H1 (cell line): ENCODE results near the gene STIM1. TPM values are rescaled to one million over a fixed set of nuclear protein-coding genes. Genes with fewer than 3 reads are reported as not detected.

Experiments used
- CTCF ChIA-PET: fragments of 300-600 bp; sonication (Branson Sonifier 250); formaldehyde crosslinking; loops from one replicate; lab custom pipeline; 2021; ENCODE audit not compliant: partially characterized antibody; lab: Charles Lee
- POLR2A ChIA-PET: fragments of 300-600 bp; sonication (Branson Sonifier 250); formaldehyde crosslinking; loops from one replicate; lab custom pipeline; 2021; ENCODE audit warnings: inconsistent platforms; ENCODE audit not compliant: partially characterized antibody; lab: Charles Lee
- DNase-seq, 2 experiments: peaks; one replicate each; pipeline versions ENCODE4 v3.0.0 to v3.0.0-alpha.2; 2010 to 2022; ENCODE audit warnings: low spot score in 2 of 2, low read depth in 1 of 2, mixed read lengths in 1 of 2
- FAIRE-seq: peaks from 2 replicates; lab custom pipeline; 2011; peaks lifted over from hg19 to GRCh38; lab: Jason Lieb, UNC
- H2AFZ ChIP-seq: 2 replicates; pipeline ENCODE4 v1.8.1; 2012; ENCODE audit warnings: low read length, inconsistent platforms
- H2AK5ac ChIP-seq: 2 replicates; pipeline ENCODE4 v1.6.1; 2013; ENCODE audit warnings: low read depth, low read length
- H2BK120ac ChIP-seq: replicated peaks from 2 replicates; pipeline ENCODE3; 2013; ENCODE audit warnings: low read depth, low read length, inconsistent platforms
- H2BK12ac ChIP-seq: 2 replicates; pipeline ENCODE4 v1.6.1; 2013; ENCODE audit warnings: low read depth, low read length
- H2BK15ac ChIP-seq: 2 replicates; pipeline ENCODE4 v1.6.1; 2013; ENCODE audit warnings: low read length
- H2BK20ac ChIP-seq: 2 replicates; pipeline ENCODE4 v1.6.1; 2013; ENCODE audit warnings: low read length
- H2BK5ac ChIP-seq: 2 replicates; pipeline ENCODE4 v1.6.1; 2013; ENCODE audit warnings: low read depth, low read length
- H3K14ac ChIP-seq: 2 replicates; pipeline ENCODE4 v1.6.1; 2013; ENCODE audit warnings: inconsistent platforms; ENCODE audit not compliant: insufficient read length
- H3K18ac ChIP-seq: 2 replicates; pipeline ENCODE4 v1.6.1; 2013; ENCODE audit warnings: low read length; ENCODE audit errors: extremely low read depth
- H3K23ac ChIP-seq: 2 replicates; pipeline ENCODE4 v1.6.1; 2013; ENCODE audit warnings: inconsistent platforms; ENCODE audit not compliant: insufficient read length
- H3K23me2 ChIP-seq: 2 replicates; pipeline ENCODE4 v1.6.1; 2013; ENCODE audit warnings: low read depth, low read length
- H3K27ac ChIP-seq: 2 replicates; pipeline ENCODE4 v1.6.1; 2011; ENCODE audit warnings: low read depth, low read length, inconsistent platforms
- H3K27me3 ChIP-seq, 4 experiments: replicated peaks in 1 of 4; 1 replicate in 1 of 4; 2 replicates in 3 of 4; pipeline versions ENCODE4 v1.6.1 to v1.8.1; 2011 to 2013; ENCODE audit warnings: low read length in 3 of 4, mild to moderate bottlenecking in 3 of 4, inconsistent platforms in 2 of 4, mixed read lengths in 2 of 4, moderate library complexity in 1 of 4; ENCODE audit not compliant: control insufficient read depth in 3 of 4, insufficient read depth in 3 of 4; ENCODE audit errors: extremely low read depth in 1 of 4
- H3K36me3 ChIP-seq, 4 experiments: 2 replicates each; pipeline versions ENCODE4 v1.6.1 to v1.8.1; 2011 to 2013; ENCODE audit warnings: mild to moderate bottlenecking in 4 of 4, low read length in 3 of 4, moderate library complexity in 2 of 4, control low read depth in 1 of 4, inconsistent platforms in 1 of 4; ENCODE audit not compliant: insufficient read depth in 4 of 4, control insufficient read depth in 2 of 4
- H3K4ac ChIP-seq: replicated peaks from 2 replicates; pipeline ENCODE3; 2013; ENCODE audit warnings: low read length, low read depth, mixed read lengths, inconsistent platforms; ENCODE audit not compliant: insufficient read length
- H3K4me1 ChIP-seq, 4 experiments: replicated peaks in 1 of 4; 1 replicate in 1 of 4; 2 replicates in 3 of 4; pipeline versions ENCODE4 v1.6.1 to v1.8.1; 2011 to 2013; ENCODE audit warnings: low read length in 3 of 4, inconsistent platforms in 2 of 4, mixed read lengths in 1 of 4; ENCODE audit not compliant: insufficient read depth in 4 of 4, control insufficient read depth in 3 of 4
- H3K4me2 ChIP-seq, 2 experiments: 2 replicates each; pipeline versions ENCODE4 v1.6.1 to v1.8.1; 2011 to 2013; ENCODE audit warnings: low read depth in 2 of 2, low read length in 2 of 2, control low read depth in 1 of 2, inconsistent platforms in 1 of 2, mild to moderate bottlenecking in 1 of 2; ENCODE audit not compliant: insufficient read depth in 1 of 2
- H3K4me3 ChIP-seq, 4 experiments: fragments of 200-600, 300-600 bp in 1 of 4; sonication (generic), shearing (Covaris generic), sonication (Bioruptor Twin) in 1 of 4; 2 replicates each; pipeline versions ENCODE4 v1.5.1 to v1.8.1; 2011 to 2016; ENCODE audit warnings: low read length in 4 of 4, low read depth in 3 of 4, control low read depth in 2 of 4, inconsistent platforms in 2 of 4, mild to moderate bottlenecking in 2 of 4, mixed read lengths in 1 of 4, moderate library complexity in 1 of 4; ENCODE audit not compliant: insufficient read depth in 2 of 4; ENCODE audit errors: extremely low read depth in 1 of 4
- H3K56ac ChIP-seq: replicated peaks from 2 replicates; pipeline ENCODE3; 2013; ENCODE audit warnings: low read depth, mild to moderate bottlenecking, mixed read lengths, low read length, inconsistent platforms; ENCODE audit not compliant: insufficient read length
- H3K79me1 ChIP-seq: 2 replicates; pipeline ENCODE4 v1.6.1; 2013; ENCODE audit warnings: low read depth, low read length, control low read depth
- H3K79me2 ChIP-seq, 2 experiments: 2 replicates each; pipeline versions ENCODE4 v1.6.1 to v1.8.1; 2012 to 2013; ENCODE audit warnings: low read length in 2 of 2, mild to moderate bottlenecking in 2 of 2, inconsistent platforms in 1 of 2; ENCODE audit not compliant: insufficient read depth in 2 of 2, control insufficient read depth in 1 of 2
- H3K9ac ChIP-seq, 4 experiments: replicated peaks in 1 of 4; 1 replicate in 1 of 4; 2 replicates in 3 of 4; pipeline versions ENCODE4 v1.6.1 to v1.8.1; 2011 to 2013; ENCODE audit warnings: low read depth in 3 of 4, low read length in 3 of 4, control low read depth in 2 of 4, mild to moderate bottlenecking in 2 of 4, moderate library complexity in 2 of 4, inconsistent platforms in 1 of 4; ENCODE audit errors: extremely low read depth in 1 of 4
- H3K9me3 ChIP-seq, 2 experiments: 2 replicates each; pipeline versions ENCODE4 v1.6.1 to v1.8.1; 2012 to 2013; ENCODE audit warnings: mild to moderate bottlenecking in 2 of 2, moderate library complexity in 2 of 2, control low read depth in 1 of 2, inconsistent platforms in 1 of 2, low read depth in 1 of 2, low read length in 1 of 2, mixed read lengths in 1 of 2; ENCODE audit not compliant: insufficient read depth in 2 of 2
- H4K20me1 ChIP-seq, 2 experiments: replicated peaks in 1 of 2; 2 replicates each; pipeline versions ENCODE3 to v1.8.1; 2011 to 2013; ENCODE audit warnings: inconsistent platforms in 2 of 2, low read length in 2 of 2, mild to moderate bottlenecking in 1 of 2; ENCODE audit not compliant: insufficient read depth in 2 of 2, control insufficient read depth in 1 of 2
- H4K5ac ChIP-seq: 2 replicates; pipeline ENCODE4 v1.6.1; 2013; ENCODE audit warnings: low read length, low read depth, mixed read lengths, inconsistent platforms; ENCODE audit not compliant: insufficient read length
- H4K8ac ChIP-seq: 2 replicates; pipeline ENCODE4 v1.8.0; 2013; ENCODE audit warnings: mild to moderate bottlenecking, moderate library complexity, low read length, inconsistent platforms; ENCODE audit not compliant: insufficient read depth; ENCODE audit errors: extremely low read depth
- H4K91ac ChIP-seq: replicated peaks from 2 replicates; pipeline ENCODE3; 2013; ENCODE audit warnings: low read length, mixed read lengths, inconsistent platforms; ENCODE audit not compliant: insufficient read length
- ATF2 ChIP-seq: IDR thresholded peaks from 2 replicates; pipeline ENCODE4 v1.6.1; 2012; ENCODE audit warnings: low read length, inconsistent platforms
- BCL11A ChIP-seq, 2 experiments: IDR thresholded peaks; one replicate each; pipeline ENCODE4 v1.6.1; 2011; ENCODE audit warnings: low read depth in 2 of 2, low read length in 2 of 2, mild to moderate bottlenecking in 2 of 2
- CBX8 ChIP-seq: fragments of 300-800, 300-1000 bp; sonication (generic); IDR thresholded peaks from 2 replicates; pipeline ENCODE4 v1.7.1; 2016; ENCODE audit warnings: low read depth, low read length, borderline replicate concordance
- CHD1 ChIP-seq: IDR thresholded peaks from 2 replicates; pipeline ENCODE4 v1.6.1; 2012; ENCODE audit warnings: low read depth, low read length, improper control_type of control experiment
- EP300 ChIP-seq, 2 experiments: IDR thresholded peaks; 1 replicate in 1 of 2; 2 replicates in 1 of 2; pipeline ENCODE4 v1.6.1; 2011 to 2012; ENCODE audit warnings: low read depth in 2 of 2, low read length in 2 of 2, mild to moderate bottlenecking in 2 of 2, borderline replicate concordance in 1 of 2, inconsistent platforms in 1 of 2, moderate library complexity in 1 of 2
- HDAC2 ChIP-seq, 2 experiments: fragments of 300-600 bp in 1 of 2; sonication (generic) in 1 of 2; IDR thresholded peaks; 2 replicates each; pipeline ENCODE4 v1.6.1; 2011 to 2012; ENCODE audit warnings: low read depth in 2 of 2, low read length in 2 of 2, mild to moderate bottlenecking in 2 of 2, moderate library complexity in 2 of 2, borderline replicate concordance in 1 of 2, inconsistent platforms in 1 of 2
- JUN ChIP-seq: IDR thresholded peaks from 2 replicates; pipeline ENCODE4 v1.6.1; 2011; ENCODE audit warnings: low read depth, mild to moderate bottlenecking, improper control_type of control experiment, low read length
- KDM4A ChIP-seq: IDR thresholded peaks from one replicate; pipeline ENCODE4 v1.7.1; 2012; ENCODE audit warnings: low read depth, mild to moderate bottlenecking, moderate library complexity, low read length, inconsistent platforms; ENCODE audit not compliant: severe bottlenecking
- MAFK ChIP-seq: IDR thresholded peaks from 2 replicates; pipeline ENCODE4 v1.6.1; 2012; ENCODE audit warnings: low read depth, mild to moderate bottlenecking, improper control_type of control experiment, low read length
- SIN3A ChIP-seq, 2 experiments: IDR thresholded peaks in 1 of 2; conservative IDR thresholded peaks in 1 of 2; 2 replicates each; pipeline ENCODE4 v1.6.1; 2011 to 2012; ENCODE audit warnings: low read length in 2 of 2, improper control_type of control experiment in 1 of 2, low read depth in 1 of 2, mild to moderate bottlenecking in 1 of 2
- SIRT6 ChIP-seq: IDR thresholded peaks from one replicate; pipeline ENCODE4 v1.7.1; 2012; ENCODE audit warnings: low read length, inconsistent platforms
- TAF1 ChIP-seq: IDR thresholded peaks from 2 replicates; pipeline ENCODE4 v1.6.1; 2011; ENCODE audit warnings: mild to moderate bottlenecking, low read depth, low read length
- WGBS, 2 experiments: shearing (Covaris generic) in 1 of 2; methylation state at CpG; one replicate each; pipeline versions ENCODE4 v1.1.6 to v1.1.7; 2013 to 2015; ENCODE audit warnings: low lambda C conversion rate in 2 of 2, mixed read lengths in 2 of 2, inconsistent platforms in 1 of 2, low coverage in 1 of 2, missing lambda C conversion rate in 1 of 2; ENCODE audit not compliant: insufficient replicate concordance in 2 of 2, insufficient coverage in 1 of 2, insufficient read length in 1 of 2; ENCODE audit errors: extremely low coverage in 1 of 2, missing lambda C conversion rate in 1 of 2; 5-methylcytosine and 5-hydroxymethylcytosine counted together
- polyA plus RNA-seq, 7 experiments: library from polyadenylated mRNA; depleted of rRNA in 3 of 7; stranded (reverse) in 5 of 7; unstranded in 2 of 7; fragments of >200 nt in 5 of 7; fragments of 200-250 nt in 2 of 7; gene quantifications; 1 replicate in 5 of 7; 2 replicates in 1 of 7; 4 replicates in 1 of 7; pipeline versions ENCODE4 v1.2.1 to v1.2.3, GENCODE V29; 2011 to 2013; ENCODE audit warnings: missing spikeins in 2 of 7, mixed read lengths in 2 of 7
- total RNA-seq: library from RNA; stranded (reverse); fragmentation: NEBNext Ultra II Directional; extraction: Animal tissue kit (Norgen Biotek cat#: 25700); gene quantifications from 2 replicates; pipeline ENCODE4 v1.2.1, GENCODE V29; 2021

The STIM1 gene
- total and polyA plus RNA-seq, 2 of the 8 experiments (the other 6 are each of a cell fraction or from before 2014, with no cell fraction given) = 11.1 to 12.2 TPM

- Histone ChIP-seq H3K9me3 (no peaks in the 10 kb centered on the region), H3K27me3 (peaks cover 0 to 3% (median 0%) of the 10 kb centered on the region in 4 experiments; a peak in 1 of 7 replicates), H4K8ac (no peak overlapping the region), H2BK12ac (no peak overlapping the region), H3K27ac (no peak overlapping the region), H2AK5ac (no peak overlapping the region), H3K4me2 (no peak overlapping the region), H2BK120ac (no peak overlapping the region), H3K9ac (no peak overlapping the region), H2AFZ (no peak overlapping the region), H2BK20ac (no peak overlapping the region), H3K4ac (no peak overlapping the region), H3K79me2 (peaks cover 0 to 2% of the 10 kb centered on the region in 2 experiments; a peak in 1 of 4 replicates), H2BK5ac (no peak overlapping the region), H3K79me1 (no peaks in the 10 kb centered on the region), H3K56ac (no peak overlapping the region), H3K36me3 (no peaks in the 10 kb centered on the region), H3K18ac (no peak overlapping the region), H2BK15ac (no peak overlapping the region), H3K14ac (no peak overlapping the region), H4K5ac (no peak overlapping the region), H4K20me1 (no peaks in the 10 kb centered on the region), H3K4me3 (no peak overlapping the region), H4K91ac (no peak overlapping the region), H3K23me2 (peaks cover 3% of the 10 kb centered on the region), H3K23ac (no peak overlapping the region), H3K4me1 (no peaks in the 10 kb centered on the region)
- ChIA-PET POLR2A (interaction anchor here (1.7 kb wide), 1 partner anchor 9 kb away, joined by 5 read pairs; no protein-coding TSS in a partner anchor), CTCF (interaction anchor here (1.3 to 20.2 kb wide), 3 partner anchors 6 to 224 kb away, joined by 3 to 422 read pairs (median 214); partner anchors contain the start of gene STIM1)
- FAIRE-seq = no peak
- DNase-seq = no peak
- 88% methylated on average over 1 of the region's 1 CpG; no CpG with 5 or more reads in 1 of the 2 experiments for WGBS, 2 experiments
- TF ChIP-seq SIN3A (conservative IDR thresholded peaks at IDR 0.05 in 1 of 2, IDR thresholded peaks at IDR 0.05 in 1 of 2; ENCODE audit: low read depth in 1 of 2, low read length in 2 of 2) = no peak
- no peak for TF ChIP-seq HDAC2 (IDR thresholded peaks at IDR 0.05; ENCODE audit: borderline replicate concordance in 1 of 2, low read depth in 2 of 2, low read length in 2 of 2)
- no peak for TF ChIP-seq SIRT6
- TF ChIP-seq CBX8 = no peak
- TF ChIP-seq BCL11A (IDR thresholded peaks at IDR 0.05; ENCODE audit: low read depth in 2 of 2, low read length in 2 of 2) = no peak
- TF ChIP-seq KDM4A = no peak
- TF ChIP-seq JUN = no peak
- no peak for TF ChIP-seq TAF1
- TF ChIP-seq CHD1 = no peak
- TF ChIP-seq ATF2 = no peak
- no peak for TF ChIP-seq MAFK
- no peak for TF ChIP-seq EP300 (IDR thresholded peaks at IDR 0.05; ENCODE audit: borderline replicate concordance in 1 of 2, low read depth in 2 of 2, low read length in 2 of 2)
Measured at GRCh38 chr11:3845246-3845645, 10.2 kb upstream of the STIM1 start.
